Measurements from ENCODE around the gene SHC4. TPM values are rescaled to one million over a fixed set of nuclear protein-coding genes. Genes with fewer than 3 reads are reported as not detected.

SHC4 gene
- total and polyA plus RNA-seq, 2 of the 8 experiments (the other 6 are each of a cell fraction or from before 2014, with no cell fraction given): 0.15 to 0.30 TPM

DNA sequence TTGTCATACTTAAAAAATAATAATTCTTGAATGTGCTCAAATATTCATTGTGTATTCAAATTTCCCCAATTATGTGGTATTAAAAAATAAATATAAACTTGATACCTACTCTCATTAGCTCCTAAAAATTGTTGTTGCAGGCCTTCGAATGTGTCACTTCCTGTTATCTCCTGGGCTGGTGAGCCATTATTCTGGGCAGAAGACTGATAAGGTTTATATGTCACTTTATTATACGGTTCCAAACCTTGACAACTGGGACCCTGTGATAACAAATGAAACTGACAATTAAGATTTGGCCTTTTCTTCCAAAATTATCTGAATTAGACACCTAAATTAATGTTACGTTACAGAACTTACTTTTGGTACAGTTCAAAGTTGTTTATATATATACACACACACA is 167.8 kb downstream of the SHC4 start (continued):
- TF ChIP-seq, protein P1, sequence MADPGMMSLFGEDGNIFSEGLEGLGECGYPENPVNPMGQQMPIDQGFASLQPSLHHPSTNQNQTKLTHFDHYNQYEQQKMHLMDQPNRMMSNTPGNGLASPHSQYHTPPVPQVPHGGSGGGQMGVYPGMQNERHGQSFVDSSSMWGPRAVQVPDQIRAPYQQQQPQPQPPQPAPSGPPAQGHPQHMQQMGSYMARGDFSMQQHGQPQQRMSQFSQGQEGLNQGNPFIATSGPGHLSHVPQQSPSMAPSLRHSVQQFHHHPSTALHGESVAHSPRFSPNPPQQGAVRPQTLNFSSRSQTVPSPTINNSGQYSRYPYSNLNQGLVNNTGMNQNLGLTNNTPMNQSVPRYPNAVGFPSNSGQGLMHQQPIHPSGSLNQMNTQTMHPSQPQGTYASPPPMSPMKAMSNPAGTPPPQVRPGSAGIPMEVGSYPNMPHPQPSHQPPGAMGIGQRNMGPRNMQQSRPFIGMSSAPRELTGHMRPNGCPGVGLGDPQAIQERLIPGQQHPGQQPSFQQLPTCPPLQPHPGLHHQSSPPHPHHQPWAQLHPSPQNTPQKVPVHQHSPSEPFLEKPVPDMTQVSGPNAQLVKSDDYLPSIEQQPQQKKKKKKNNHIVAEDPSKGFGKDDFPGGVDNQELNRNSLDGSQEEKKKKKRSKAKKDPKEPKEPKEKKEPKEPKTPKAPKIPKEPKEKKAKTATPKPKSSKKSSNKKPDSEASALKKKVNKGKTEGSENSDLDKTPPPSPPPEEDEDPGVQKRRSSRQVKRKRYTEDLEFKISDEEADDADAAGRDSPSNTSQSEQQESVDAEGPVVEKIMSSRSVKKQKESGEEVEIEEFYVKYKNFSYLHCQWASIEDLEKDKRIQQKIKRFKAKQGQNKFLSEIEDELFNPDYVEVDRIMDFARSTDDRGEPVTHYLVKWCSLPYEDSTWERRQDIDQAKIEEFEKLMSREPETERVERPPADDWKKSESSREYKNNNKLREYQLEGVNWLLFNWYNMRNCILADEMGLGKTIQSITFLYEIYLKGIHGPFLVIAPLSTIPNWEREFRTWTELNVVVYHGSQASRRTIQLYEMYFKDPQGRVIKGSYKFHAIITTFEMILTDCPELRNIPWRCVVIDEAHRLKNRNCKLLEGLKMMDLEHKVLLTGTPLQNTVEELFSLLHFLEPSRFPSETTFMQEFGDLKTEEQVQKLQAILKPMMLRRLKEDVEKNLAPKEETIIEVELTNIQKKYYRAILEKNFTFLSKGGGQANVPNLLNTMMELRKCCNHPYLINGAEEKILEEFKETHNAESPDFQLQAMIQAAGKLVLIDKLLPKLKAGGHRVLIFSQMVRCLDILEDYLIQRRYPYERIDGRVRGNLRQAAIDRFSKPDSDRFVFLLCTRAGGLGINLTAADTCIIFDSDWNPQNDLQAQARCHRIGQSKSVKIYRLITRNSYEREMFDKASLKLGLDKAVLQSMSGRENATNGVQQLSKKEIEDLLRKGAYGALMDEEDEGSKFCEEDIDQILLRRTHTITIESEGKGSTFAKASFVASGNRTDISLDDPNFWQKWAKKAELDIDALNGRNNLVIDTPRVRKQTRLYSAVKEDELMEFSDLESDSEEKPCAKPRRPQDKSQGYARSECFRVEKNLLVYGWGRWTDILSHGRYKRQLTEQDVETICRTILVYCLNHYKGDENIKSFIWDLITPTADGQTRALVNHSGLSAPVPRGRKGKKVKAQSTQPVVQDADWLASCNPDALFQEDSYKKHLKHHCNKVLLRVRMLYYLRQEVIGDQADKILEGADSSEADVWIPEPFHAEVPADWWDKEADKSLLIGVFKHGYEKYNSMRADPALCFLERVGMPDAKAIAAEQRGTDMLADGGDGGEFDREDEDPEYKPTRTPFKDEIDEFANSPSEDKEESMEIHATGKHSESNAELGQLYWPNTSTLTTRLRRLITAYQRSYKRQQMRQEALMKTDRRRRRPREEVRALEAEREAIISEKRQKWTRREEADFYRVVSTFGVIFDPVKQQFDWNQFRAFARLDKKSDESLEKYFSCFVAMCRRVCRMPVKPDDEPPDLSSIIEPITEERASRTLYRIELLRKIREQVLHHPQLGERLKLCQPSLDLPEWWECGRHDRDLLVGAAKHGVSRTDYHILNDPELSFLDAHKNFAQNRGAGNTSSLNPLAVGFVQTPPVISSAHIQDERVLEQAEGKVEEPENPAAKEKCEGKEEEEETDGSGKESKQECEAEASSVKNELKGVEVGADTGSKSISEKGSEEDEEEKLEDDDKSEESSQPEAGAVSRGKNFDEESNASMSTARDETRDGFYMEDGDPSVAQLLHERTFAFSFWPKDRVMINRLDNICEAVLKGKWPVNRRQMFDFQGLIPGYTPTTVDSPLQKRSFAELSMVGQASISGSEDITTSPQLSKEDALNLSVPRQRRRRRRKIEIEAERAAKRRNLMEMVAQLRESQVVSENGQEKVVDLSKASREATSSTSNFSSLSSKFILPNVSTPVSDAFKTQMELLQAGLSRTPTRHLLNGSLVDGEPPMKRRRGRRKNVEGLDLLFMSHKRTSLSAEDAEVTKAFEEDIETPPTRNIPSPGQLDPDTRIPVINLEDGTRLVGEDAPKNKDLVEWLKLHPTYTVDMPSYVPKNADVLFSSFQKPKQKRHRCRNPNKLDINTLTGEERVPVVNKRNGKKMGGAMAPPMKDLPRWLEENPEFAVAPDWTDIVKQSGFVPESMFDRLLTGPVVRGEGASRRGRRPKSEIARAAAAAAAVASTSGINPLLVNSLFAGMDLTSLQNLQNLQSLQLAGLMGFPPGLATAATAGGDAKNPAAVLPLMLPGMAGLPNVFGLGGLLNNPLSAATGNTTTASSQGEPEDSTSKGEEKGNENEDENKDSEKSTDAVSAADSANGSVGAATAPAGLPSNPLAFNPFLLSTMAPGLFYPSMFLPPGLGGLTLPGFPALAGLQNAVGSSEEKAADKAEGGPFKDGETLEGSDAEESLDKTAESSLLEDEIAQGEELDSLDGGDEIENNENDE (IDR thresholded peaks at IDR 0.05; ENCODE audit: insufficient replicate concordance, low read length): no peak
- no peak for TF ChIP-seq CBX8 (IDR thresholded peaks at IDR 0.05; ENCODE audit: borderline replicate concordance, low read depth, low read length)
- TF ChIP-seq, protein P2, sequence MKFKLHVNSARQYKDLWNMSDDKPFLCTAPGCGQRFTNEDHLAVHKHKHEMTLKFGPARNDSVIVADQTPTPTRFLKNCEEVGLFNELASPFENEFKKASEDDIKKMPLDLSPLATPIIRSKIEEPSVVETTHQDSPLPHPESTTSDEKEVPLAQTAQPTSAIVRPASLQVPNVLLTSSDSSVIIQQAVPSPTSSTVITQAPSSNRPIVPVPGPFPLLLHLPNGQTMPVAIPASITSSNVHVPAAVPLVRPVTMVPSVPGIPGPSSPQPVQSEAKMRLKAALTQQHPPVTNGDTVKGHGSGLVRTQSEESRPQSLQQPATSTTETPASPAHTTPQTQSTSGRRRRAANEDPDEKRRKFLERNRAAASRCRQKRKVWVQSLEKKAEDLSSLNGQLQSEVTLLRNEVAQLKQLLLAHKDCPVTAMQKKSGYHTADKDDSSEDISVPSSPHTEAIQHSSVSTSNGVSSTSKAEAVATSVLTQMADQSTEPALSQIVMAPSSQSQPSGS (IDR thresholded peaks at IDR 0.05; ENCODE audit: low read length): no peak
- no peak for TF ChIP-seq CTBP2 (IDR thresholded peaks at IDR 0.05; ENCODE audit: borderline replicate concordance, insufficient read depth, insufficient read length, low read length)
- no peak for TF ChIP-seq CEBPB (IDR thresholded peaks at IDR 0.05; ENCODE audit: low read depth, low read length)
- TF ChIP-seq NRF1 (IDR thresholded peaks at IDR 0.05; ENCODE audit: low read depth, low read length): no peak
- no peak for TF ChIP-seq SAP30 (IDR thresholded peaks at IDR 0.05; ENCODE audit: insufficient read depth, insufficient replicate concordance, low read length)
- TF ChIP-seq CBX5 (IDR thresholded peaks at IDR 0.05; ENCODE audit: low read depth, low read length): no peak
- no peak for TF ChIP-seq POU5F1 (IDR thresholded peaks at IDR 0.05; ENCODE audit: low read depth, low read length)
